AG20443 (cell line): ENCODE results near the gene ACIN1.
A peak's percentile ranks its signal among the peaks of the same experiment; 100 is the strongest.
"Not testable (repeated sequence)": the region's sequence is repeated elsewhere in the genome, so short reads cannot be mapped to it uniquely, and the experiment has no call there.

ENCODE experiments used
- DNase-seq: peaks from one replicate; pipeline ENCODE4 v3.0.0; 2012; ENCODE audit warnings: low spot score, mixed read lengths

Gene ACIN1

DNA sequence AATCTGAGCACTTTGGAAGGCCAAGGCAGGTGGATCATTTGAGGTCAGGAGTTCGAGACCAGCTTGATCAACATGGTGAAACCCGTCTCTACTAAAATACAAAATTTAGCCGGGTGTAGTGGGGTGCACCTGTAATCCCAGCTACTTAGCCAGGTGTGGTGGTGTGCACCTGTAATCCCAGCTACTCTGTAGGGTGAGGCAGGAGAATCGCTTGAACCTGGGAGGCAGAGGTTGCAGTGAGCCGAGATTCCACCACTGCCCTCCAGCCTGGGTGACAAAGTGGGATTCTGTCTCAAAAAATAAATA, 81.2 kb downstream of the ACIN1 start:
- not testable (repeated sequence) for DNase-seq

DNA sequence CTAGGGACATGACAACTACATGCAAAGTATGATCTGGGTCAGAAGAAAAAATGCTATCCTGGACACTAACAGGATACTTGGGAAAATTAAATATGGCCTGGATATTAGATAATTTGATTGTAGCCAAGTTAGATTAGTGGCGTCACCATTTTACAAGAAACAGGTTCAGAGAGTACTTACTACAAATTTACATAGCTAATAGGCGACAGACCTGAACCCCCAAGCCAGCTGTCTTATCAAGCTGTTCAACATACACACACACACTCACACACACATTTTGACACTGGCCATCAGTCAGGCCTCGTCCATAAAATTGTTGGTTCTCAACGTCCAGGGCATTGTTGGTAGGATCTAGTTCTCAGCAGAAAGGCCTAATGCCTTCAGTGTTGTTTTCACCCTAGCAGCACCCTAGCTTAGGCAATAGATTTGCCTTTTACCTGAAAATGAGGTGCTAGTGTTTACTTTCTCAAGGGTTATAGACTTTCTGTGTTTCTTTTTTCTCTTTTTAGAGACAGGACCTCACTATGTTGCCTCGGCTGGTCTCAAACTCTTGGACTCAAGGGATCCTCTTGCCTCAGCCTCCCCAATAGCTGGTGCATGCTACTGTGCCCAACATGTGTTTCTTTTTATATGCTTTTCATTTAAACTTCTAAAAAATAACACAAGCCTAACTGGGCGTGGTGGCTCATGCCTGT, 81.7 kb downstream of the ACIN1 start:
- DNase-seq = no peak

GRCh38 chr14:23009939-23010726, 84.8 kb downstream of the ACIN1 start, which contains the start of gene C14orf93:
C14orf93 (minus strand) TSS chr14:23010143; CDS start chr14:22999023, 11,120 bp downstream.
- DNase-seq = peak; percentile 95

- DNase-seq = no peak
Measured at GRCh38 chr14:23009483-23009938, 85.4 kb downstream of the ACIN1 start.

DNA sequence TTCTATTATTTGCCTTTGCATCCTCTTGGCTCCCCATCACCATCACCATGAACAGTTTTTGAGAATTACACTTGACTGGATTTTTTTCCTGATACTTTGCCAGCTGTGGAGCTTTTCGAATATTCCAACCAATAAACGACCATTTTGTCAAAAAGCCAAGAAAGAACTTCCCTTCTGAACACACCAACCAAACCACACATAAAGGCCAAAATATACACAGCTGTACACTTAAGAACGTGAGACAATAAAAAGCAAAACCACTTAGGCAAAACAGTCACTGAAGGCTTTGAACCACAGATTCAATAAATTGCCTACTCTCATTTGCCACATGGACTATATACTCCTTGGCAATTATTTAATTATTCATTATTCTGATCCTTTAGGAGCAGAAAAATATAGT, 86.1 kb downstream of the ACIN1 start:
- DNase-seq = no peak
